ENCODE measurements around the gene THTPA.
"Not testable (repeated sequence)": the region's sequence is repeated elsewhere in the genome, so short reads cannot be mapped to it uniquely, and the experiment has no call there.

Gene THTPA

DNA sequence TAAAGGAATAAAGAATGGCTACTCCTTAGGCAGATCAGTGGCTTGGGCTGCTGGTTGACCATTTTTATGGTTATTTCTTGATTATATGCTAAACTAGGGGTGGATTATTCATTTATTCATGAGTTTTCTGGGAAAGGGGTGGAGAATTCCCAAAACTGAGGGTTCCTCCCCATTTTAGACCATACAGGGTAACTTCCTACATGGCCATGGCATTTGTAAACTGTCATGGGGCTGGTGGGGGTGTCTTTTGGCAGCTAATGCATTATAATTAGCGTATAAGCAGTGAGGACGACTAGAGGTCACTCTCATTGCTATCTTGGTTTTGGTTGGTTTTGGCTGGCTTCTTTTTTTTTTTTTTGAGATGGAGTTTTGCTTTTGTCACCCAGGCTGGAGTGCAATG, 48.1 kb downstream of the THTPA start:
- Histone ChIP-seq H3K9me3 (replicated peaks in 1 of 11) (peaks cover 11 to 33% (median 18%) of the 10 kb centered on the region in 11 experiments; a peak in 21 of 22 replicates), H4K20me1 (no peaks in the 10 kb centered on the region), H3K4me1 (peaks cover 5 to 17% (median 10%) of the 10 kb centered on the region in 10 experiments; a peak in 12 of 20 replicates), H3K36me3 (no peaks in the 10 kb centered on the region), H3K4me3 (no peak overlapping the region), H3K9ac (no peak overlapping the region), H3K27ac (no peak overlapping the region), H3K27me3 (no peaks in the 10 kb centered on the region), H3K4me2 (no peak overlapping the region)
- no peak for TF ChIP-seq Cebpa-rat (IDR thresholded peaks at IDR 0.05)

DNA sequence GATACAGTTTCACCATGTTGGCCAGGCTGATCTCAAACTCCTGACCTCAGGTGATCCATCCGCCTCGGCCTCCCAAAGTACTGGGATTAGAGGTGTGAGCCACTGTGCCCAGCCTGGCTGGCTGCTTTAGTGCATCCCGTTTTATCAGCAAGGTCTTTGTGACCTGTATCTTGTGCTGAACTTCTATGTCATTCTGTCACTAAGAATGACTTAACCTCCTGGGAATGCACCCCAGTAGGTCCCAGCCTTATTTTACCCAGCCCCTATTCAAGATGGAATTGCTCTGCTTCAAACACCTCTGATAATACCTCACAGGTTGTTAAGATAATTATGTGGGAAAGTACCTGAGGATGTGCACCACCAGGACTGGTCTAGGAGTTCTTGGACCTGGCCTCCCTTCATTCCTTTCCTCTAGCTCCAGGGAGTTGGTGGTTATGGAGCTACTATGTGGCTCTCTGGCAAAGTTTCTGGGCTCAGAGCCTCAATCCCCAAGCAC, 48.7 kb downstream of the THTPA start:
- Histone ChIP-seq H3K27me3 (no peaks in the 10 kb centered on the region), H4K20me1 (no peaks in the 10 kb centered on the region), H3K27ac (no peak overlapping the region), H3K9ac (no peak overlapping the region), H3K4me2 (no peak overlapping the region), H3K4me1 (peaks cover 8 to 19% (median 12%) of the 10 kb centered on the region in 10 experiments; a peak in 16 of 20 replicates), H3K9me3 (replicated peaks in 1 of 11) (peaks cover 15 to 33% (median 21%) of the 10 kb centered on the region in 11 experiments; a peak in 21 of 22 replicates), H3K4me3 (no peak overlapping the region), H3K36me3 (no peaks in the 10 kb centered on the region; a peak in 1 of 22 replicates)
- no peak for TF ChIP-seq Cebpa-rat (IDR thresholded peaks at IDR 0.05)

DNA sequence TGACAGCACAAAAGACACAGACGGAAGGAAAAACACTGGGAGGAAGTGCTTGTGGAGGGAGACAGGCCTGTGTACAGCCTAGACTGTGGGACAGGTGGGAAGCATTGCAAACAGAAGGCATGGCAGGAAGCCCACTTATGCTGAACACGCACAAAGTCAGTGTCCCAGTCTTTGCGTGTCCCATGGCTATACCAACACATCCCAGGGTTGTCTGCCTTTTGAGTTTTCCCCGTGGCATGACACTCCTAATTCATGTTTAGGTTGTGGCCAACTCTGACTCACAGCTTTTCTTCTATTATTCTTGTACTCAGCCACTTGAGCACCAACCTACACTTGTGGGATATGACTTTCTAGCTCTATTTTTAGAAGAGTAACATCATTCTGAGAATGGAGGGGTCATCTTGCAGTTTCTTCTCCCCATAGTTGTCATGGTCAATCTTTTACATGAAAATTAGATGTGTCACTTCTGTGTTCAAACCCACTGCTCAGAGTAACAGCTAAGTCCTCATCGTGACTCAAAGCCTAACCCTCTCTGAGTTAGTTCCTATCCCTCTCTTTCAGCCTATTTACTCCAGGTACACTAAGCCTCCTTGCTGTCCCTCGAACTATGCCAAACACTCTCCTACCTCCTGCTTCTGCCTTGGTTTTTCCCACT, 50.0 kb downstream of the THTPA start:
- Histone ChIP-seq H4K20me1 (no peaks in the 10 kb centered on the region), H3K9me3 (replicated peaks in 1 of 11) (peaks cover 12 to 28% (median 19%) of the 10 kb centered on the region in 11 experiments; a peak in 21 of 22 replicates), H3K4me1 (peaks cover 22 to 32% (median 25%) of the 10 kb centered on the region in 10 experiments), H3K36me3 (no peaks in the 10 kb centered on the region; a peak in 1 of 22 replicates), H3K4me2 (peak overlapping the region in 2 of 11 experiments; percentile 1 to 41; a peak in 3 of 22 replicates), H3K27ac (no peak overlapping the region), H3K27me3 (no peaks in the 10 kb centered on the region), H3K4me3 (no peak overlapping the region), H3K9ac (no peak overlapping the region)
- TF ChIP-seq Cebpa-rat (IDR thresholded peaks at IDR 0.05), result no peak

DNA sequence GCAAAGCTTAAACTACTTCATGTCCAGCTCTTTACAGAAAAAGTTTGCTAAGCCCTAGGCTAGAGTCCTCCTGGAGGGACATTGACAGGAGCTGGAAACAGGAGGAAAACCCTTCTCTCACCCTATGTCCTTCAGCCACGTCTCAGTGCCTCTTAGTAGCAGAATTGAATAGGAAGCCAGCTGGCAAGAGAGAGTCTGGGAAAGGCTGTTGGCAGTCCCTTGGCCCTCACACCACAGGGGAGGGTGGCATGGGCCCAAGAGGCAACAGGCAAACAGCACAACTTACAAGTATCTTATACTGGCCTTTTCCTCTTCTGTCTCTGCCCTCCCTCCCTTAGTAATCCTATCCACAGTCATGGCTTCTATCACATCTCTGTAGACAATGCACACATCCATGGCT, 52.4 kb downstream of the THTPA start:
- Histone ChIP-seq H3K27me3 (no peaks in the 10 kb centered on the region), H4K20me1 (no peaks in the 10 kb centered on the region), H3K36me3 (no peaks in the 10 kb centered on the region; a peak in 1 of 22 replicates), H3K27ac (no peak overlapping the region), H3K9ac (no peak overlapping the region), H3K4me3 (no peak overlapping the region), H3K4me1 (peaks cover 17 to 29% (median 20%) of the 10 kb centered on the region in 10 experiments), H3K4me2 (no peak overlapping the region), H3K9me3 (replicated peaks in 1 of 11) (peaks cover 12 to 28% (median 19%) of the 10 kb centered on the region in 11 experiments; a peak in 21 of 22 replicates)
- no peak for TF ChIP-seq Cebpa-rat (IDR thresholded peaks at IDR 0.05)

DNA sequence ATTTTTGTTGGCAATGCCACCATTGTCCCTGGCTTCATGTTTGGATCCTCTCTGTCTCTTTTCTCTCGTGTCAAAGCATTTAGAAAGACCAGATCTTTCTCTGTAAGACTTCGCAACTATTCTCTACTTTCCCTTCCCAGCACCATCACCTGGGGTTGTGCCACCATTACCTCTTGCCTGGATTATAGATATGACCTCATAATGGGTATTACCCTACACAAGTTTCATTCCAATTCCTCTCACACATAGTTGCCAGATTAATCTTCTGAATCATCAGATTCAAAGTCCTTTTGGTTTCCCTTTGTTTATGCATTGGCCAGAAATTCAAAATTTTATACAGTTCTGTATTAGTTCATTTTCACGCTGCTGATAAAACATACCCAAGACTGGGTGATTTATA, 52.9 kb downstream of the THTPA start:
- Histone ChIP-seq H4K20me1 (no peaks in the 10 kb centered on the region), H3K9me3 (replicated peaks in 1 of 11) (peaks cover 12 to 28% (median 19%) of the 10 kb centered on the region in 11 experiments; a peak in 21 of 22 replicates), H3K27ac (no peak overlapping the region), H3K4me1 (peaks cover 17 to 29% (median 20%) of the 10 kb centered on the region in 10 experiments), H3K36me3 (no peaks in the 10 kb centered on the region; a peak in 1 of 22 replicates), H3K27me3 (no peaks in the 10 kb centered on the region), H3K4me3 (no peak overlapping the region), H3K4me2 (no peak overlapping the region), H3K9ac (no peak overlapping the region)
- no peak for TF ChIP-seq Cebpa-rat (IDR thresholded peaks at IDR 0.05)

DNA sequence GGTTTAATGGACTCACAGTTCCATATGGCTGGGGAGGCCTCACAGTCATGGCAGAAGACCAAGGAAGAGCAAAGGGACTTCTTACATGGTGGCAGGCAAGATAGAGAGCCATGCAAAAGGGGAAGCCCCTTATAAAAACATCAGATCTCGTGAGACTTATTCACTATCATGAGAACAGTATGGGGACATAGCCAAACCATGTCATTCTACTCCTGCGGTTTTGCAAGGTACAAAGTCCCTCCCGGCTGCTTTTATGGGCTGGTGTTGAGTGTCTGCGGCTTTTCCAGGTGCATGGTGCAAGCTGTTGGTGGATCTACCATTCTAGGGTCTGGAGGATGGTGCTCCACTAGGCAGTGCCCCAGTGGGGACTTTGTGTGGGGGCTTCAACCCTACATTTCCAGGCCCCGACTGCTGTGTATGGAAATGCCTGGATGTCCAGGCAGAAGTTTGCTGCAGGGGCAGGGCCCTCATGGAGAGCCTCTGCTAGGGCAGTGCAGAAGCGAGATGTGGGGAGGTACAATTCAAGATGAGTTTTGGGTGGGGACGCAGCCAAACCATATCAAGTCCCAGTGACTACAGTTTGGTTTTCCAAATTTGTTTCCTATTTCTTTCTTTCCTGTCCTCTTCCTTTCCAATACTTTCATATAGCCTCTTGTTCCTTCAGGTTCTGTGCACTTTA, 53.5 kb downstream of the THTPA start:
- H3K9ac ChIP-seq, result 0 out of 22 replicates have a peak overlapping the region, but pooled peaks of 1 of the 11 experiments have one; percentile 24
- H3K9me3 ChIP-seq (replicated peaks in 1 of 11), result peaks cover 12 to 28% (median 19%) of the 10 kb centered on the region in 11 experiments; a peak in 21 of 22 replicates
- H3K27ac ChIP-seq, result peak overlapping the region in 6 of 11 experiments; percentile 26 to 61 (median 49); a peak in 9 of 22 replicates
- not testable (repeated sequence) for H4K20me1 ChIP-seq, H3K27me3 ChIP-seq, H3K36me3 ChIP-seq
- peaks cover 17 to 29% (median 20%) of the 10 kb centered on the region in 10 experiments for H3K4me1 ChIP-seq
- H3K4me2 ChIP-seq, result peak overlapping the region; percentile 36 to 80 (median 62)
- H3K4me3 ChIP-seq, result peak overlapping the region in 2 of 10 experiments; percentile 10 to 21; a peak in 2 of 20 replicates
